ENCODE results near the gene TMEM59. TPM values are rescaled to one million over a fixed set of nuclear protein-coding genes. Genes with fewer than 3 reads are reported as not detected.
A peak's percentile ranks its signal among the peaks of the same experiment; 100 is the strongest.
"Not testable (repeated sequence)": the region's sequence is repeated elsewhere in the genome, so short reads cannot be mapped to it uniquely, and the experiment has no call there.

TMEM59 gene
- total and polyA plus RNA-seq, 4 donors, result 152 to 468 (median 336) TPM

GRCh38 chr1:54053745-54054437, 887 bp upstream of the TMEM59 start:
- peak in 1 of 3 donors; percentile 50 for DNase-seq
- TF ChIP-seq, protein P1, sequence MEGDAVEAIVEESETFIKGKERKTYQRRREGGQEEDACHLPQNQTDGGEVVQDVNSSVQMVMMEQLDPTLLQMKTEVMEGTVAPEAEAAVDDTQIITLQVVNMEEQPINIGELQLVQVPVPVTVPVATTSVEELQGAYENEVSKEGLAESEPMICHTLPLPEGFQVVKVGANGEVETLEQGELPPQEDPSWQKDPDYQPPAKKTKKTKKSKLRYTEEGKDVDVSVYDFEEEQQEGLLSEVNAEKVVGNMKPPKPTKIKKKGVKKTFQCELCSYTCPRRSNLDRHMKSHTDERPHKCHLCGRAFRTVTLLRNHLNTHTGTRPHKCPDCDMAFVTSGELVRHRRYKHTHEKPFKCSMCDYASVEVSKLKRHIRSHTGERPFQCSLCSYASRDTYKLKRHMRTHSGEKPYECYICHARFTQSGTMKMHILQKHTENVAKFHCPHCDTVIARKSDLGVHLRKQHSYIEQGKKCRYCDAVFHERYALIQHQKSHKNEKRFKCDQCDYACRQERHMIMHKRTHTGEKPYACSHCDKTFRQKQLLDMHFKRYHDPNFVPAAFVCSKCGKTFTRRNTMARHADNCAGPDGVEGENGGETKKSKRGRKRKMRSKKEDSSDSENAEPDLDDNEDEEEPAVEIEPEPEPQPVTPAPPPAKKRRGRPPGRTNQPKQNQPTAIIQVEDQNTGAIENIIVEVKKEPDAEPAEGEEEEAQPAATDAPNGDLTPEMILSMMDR (IDR thresholded peaks at IDR 0.05; ENCODE audit: control extremely low read depth, extremely low read depth), result no peak
- Histone ChIP-seq H3K9me3 (ENCODE audit: control insufficient read depth in 4 of 4, insufficient read depth in 3 of 4, low read length in 3 of 4) (no peaks in the 10 kb centered on the region), H3K27me3 (ENCODE audit: control insufficient read depth in 3 of 3, insufficient read depth in 3 of 3, low read length in 2 of 3) (no peaks in the 10 kb centered on the region), H3K9ac (ENCODE audit: insufficient read depth in 1 of 2, low read length in 2 of 2) (peak overlapping the region; percentile 92 to 94), H3K4me3 (peak overlapping the region; percentile 43), H3K36me3 (ENCODE audit: control insufficient read depth in 4 of 4, insufficient read depth in 4 of 4, low read length in 4 of 4) (peaks cover 0 to 6% (median 1%) of the 10 kb centered on the region in 4 donors), H3K4me1 (ENCODE audit: control insufficient read depth in 5 of 5, insufficient read depth in 5 of 5, low read length in 5 of 5) (peaks cover 0 to 21% (median 12%) of the 10 kb centered on the region in 5 donors), H3K27ac (ENCODE audit: low read depth in 1 of 2, low read length in 1 of 2) (peak overlapping the region; percentile 37 to 92)
- no peak for ATAC-seq (ENCODE audit: insufficient read depth, low FRiP score)
- 4 to 7% methylated on average over 21 of the region's 21 CpGs for WGBS, 2 donors

GRCh38 chr1:54052431-54052933, 522 bp downstream of the TMEM59 start:
- peaks cover 0 to 8% (median 0%) of the 10 kb centered on the region in 4 donors for H3K36me3 ChIP-seq (ENCODE audit: control insufficient read depth in 4 of 4, insufficient read depth in 4 of 4, low read length in 4 of 4)
- H3K4me3 ChIP-seq, result peak overlapping the region; percentile 89
- TF ChIP-seq, protein P1 (IDR thresholded peaks at IDR 0.05; ENCODE audit: control extremely low read depth, extremely low read depth), result no peak
- WGBS, 2 donors, result 0% methylated on average over 23 of the region's 23 CpGs
- H3K27me3 ChIP-seq (ENCODE audit: control insufficient read depth in 3 of 3, insufficient read depth in 3 of 3, low read length in 2 of 3), result no peaks in the 10 kb centered on the region
- DNase-seq (peak; percentile 68 to 82 (median 77)), ATAC-seq (ENCODE audit: insufficient read depth, low FRiP score) (peak; percentile 0)
- no peaks in the 10 kb centered on the region for H3K9me3 ChIP-seq (ENCODE audit: control insufficient read depth in 4 of 4, insufficient read depth in 3 of 4, low read length in 3 of 4)
- peak overlapping the region; percentile 92 to 95 for H3K9ac ChIP-seq (ENCODE audit: insufficient read depth in 1 of 2, low read length in 2 of 2)
- H3K4me1 ChIP-seq (ENCODE audit: control insufficient read depth in 5 of 5, insufficient read depth in 5 of 5, low read length in 5 of 5), result peaks cover 3 to 21% (median 14%) of the 10 kb centered on the region in 5 donors
- peak overlapping the region; percentile 91 to 97 for H3K27ac ChIP-seq (ENCODE audit: low read depth in 1 of 2, low read length in 1 of 2)

GRCh38 chr1:54051933-54052430, 1.0 kb downstream of the TMEM59 start:
- Histone ChIP-seq H3K27ac (ENCODE audit: low read depth in 1 of 2, low read length in 1 of 2) (peak overlapping the region; percentile 91 to 97), H3K36me3 (ENCODE audit: control insufficient read depth in 4 of 4, insufficient read depth in 4 of 4, low read length in 4 of 4) (peaks cover 0 to 8% (median 0%) of the 10 kb centered on the region in 4 donors), H3K9me3 (ENCODE audit: control insufficient read depth in 4 of 4, insufficient read depth in 3 of 4, low read length in 3 of 4) (no peaks in the 10 kb centered on the region), H3K9ac (ENCODE audit: insufficient read depth in 1 of 2, low read length in 2 of 2) (peak overlapping the region; percentile 92 to 95), H3K27me3 (ENCODE audit: control insufficient read depth in 3 of 3, insufficient read depth in 3 of 3, low read length in 2 of 3) (no peaks in the 10 kb centered on the region), H3K4me1 (ENCODE audit: control insufficient read depth in 5 of 5, insufficient read depth in 5 of 5, low read length in 5 of 5) (peaks cover 3 to 21% (median 14%) of the 10 kb centered on the region in 5 donors), H3K4me3 (peak overlapping the region; percentile 89)
- no peak for ATAC-seq (ENCODE audit: insufficient read depth, low FRiP score)
- no peak for DNase-seq
- TF ChIP-seq, protein P1 (IDR thresholded peaks at IDR 0.05; ENCODE audit: control extremely low read depth, extremely low read depth), result no peak
- WGBS, 2 donors, result 3 to 4% methylated on average over 8 of the region's 8 CpGs

DNA sequence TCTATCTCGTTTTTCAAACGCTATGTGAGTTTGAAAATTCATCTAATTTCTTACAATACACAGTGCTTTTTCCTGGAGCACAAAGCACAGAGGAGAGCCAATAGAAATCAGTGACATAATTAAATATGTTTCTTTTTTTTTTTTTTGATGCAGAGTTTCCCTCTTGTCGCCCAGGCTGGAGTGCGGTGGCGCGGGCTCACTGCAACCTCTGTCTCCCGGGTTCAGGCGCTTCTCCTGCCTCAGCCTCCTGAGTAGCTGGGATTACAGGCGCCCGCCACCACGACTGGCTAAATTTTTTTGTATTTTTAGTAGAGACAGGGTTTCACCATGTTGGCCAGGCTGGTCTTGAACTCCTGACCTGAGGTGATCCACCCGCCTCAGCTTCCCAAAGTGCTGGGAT, 2.6 kb downstream of the TMEM59 start:
- H3K4me1 ChIP-seq (ENCODE audit: control insufficient read depth in 5 of 5, insufficient read depth in 5 of 5, low read length in 5 of 5), result peaks cover 3 to 23% (median 14%) of the 10 kb centered on the region in 5 donors
- not testable (repeated sequence) for H3K9me3 ChIP-seq (ENCODE audit: control insufficient read depth in 4 of 4, insufficient read depth in 3 of 4, low read length in 3 of 4); ATAC-seq (ENCODE audit: insufficient read depth, low FRiP score)

More for the DNA sequence above, 2.6 kb downstream of the TMEM59 start:
- H3K4me3 ChIP-seq; H3K27ac ChIP-seq (ENCODE audit: low read depth in 1 of 2, low read length in 1 of 2); DNase-seq; H3K9ac ChIP-seq (ENCODE audit: insufficient read depth in 1 of 2, low read length in 2 of 2); H3K27me3 ChIP-seq (ENCODE audit: control insufficient read depth in 3 of 3, insufficient read depth in 3 of 3, low read length in 2 of 3); H3K36me3 ChIP-seq (ENCODE audit: control insufficient read depth in 4 of 4, insufficient read depth in 4 of 4, low read length in 4 of 4): not testable (repeated sequence)
- 97 to 98% methylated on average over 12 of the region's 12 CpGs for WGBS, 2 donors

Measured in lung (tissue), 12 donors.